Measurements from ENCODE around the gene TP53.
"Not testable (repeated sequence)": the region's sequence is repeated elsewhere in the genome, so short reads cannot be mapped to it uniquely, and the experiment has no call there.

Gene TP53

GRCh38 chr17:7627250-7628121, 59.8 kb downstream of the TP53 start, which contains the start of gene SAT2:
SAT2 (minus strand) TSS chr17:7627821; CDS start chr17:7627635, 186 bp downstream.
- peak within 1 kb of the TSS; percentile 77 for H3K27ac ChIP-seq
- POLR2A ChIA-PET (ENCODE audit: low non-redundant PET): interaction anchor here (1.0 kb wide), 2 partner anchors 12 to 59 kb away, joined by 3 read pairs; no protein-coding TSS in a partner anchor
- peak; percentile 98 for DNase-seq (ENCODE audit: low spot score)
- TF ChIP-seq, protein P1, sequence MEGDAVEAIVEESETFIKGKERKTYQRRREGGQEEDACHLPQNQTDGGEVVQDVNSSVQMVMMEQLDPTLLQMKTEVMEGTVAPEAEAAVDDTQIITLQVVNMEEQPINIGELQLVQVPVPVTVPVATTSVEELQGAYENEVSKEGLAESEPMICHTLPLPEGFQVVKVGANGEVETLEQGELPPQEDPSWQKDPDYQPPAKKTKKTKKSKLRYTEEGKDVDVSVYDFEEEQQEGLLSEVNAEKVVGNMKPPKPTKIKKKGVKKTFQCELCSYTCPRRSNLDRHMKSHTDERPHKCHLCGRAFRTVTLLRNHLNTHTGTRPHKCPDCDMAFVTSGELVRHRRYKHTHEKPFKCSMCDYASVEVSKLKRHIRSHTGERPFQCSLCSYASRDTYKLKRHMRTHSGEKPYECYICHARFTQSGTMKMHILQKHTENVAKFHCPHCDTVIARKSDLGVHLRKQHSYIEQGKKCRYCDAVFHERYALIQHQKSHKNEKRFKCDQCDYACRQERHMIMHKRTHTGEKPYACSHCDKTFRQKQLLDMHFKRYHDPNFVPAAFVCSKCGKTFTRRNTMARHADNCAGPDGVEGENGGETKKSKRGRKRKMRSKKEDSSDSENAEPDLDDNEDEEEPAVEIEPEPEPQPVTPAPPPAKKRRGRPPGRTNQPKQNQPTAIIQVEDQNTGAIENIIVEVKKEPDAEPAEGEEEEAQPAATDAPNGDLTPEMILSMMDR (conservative IDR thresholded peaks at IDR 0.05; ENCODE audit: low read depth): no peak
- CTCF ChIA-PET: interaction anchor here (0.6 to 0.9 kb wide), 2 partner anchors 38 to 53 kb away, joined by 3 read pairs; no protein-coding TSS in a partner anchor

- ChIA-PET POLR2A (ENCODE audit: low non-redundant PET) (no interaction called here), CTCF (interaction anchor here (0.5 to 0.9 kb wide), 2 partner anchors 12 to 38 kb away, joined by 3 to 4 read pairs; no protein-coding TSS in a partner anchor)
- H3K27ac ChIP-seq: peak overlapping the region; percentile 77
- TF ChIP-seq, protein P1 (conservative IDR thresholded peaks at IDR 0.05; ENCODE audit: low read depth): no peak
- DNase-seq (ENCODE audit: low spot score): no peak
Observed at GRCh38 chr17:7626956-7627249, 60.4 kb downstream of the TP53 start.

- ChIA-PET POLR2A (ENCODE audit: low non-redundant PET) (interaction anchor here (0.7 kb wide), 1 partner anchor 605 kb away, joined by 5 read pairs; no protein-coding TSS in a partner anchor), CTCF (interaction anchor here (0.5 to 0.9 kb wide), 2 partner anchors 11 to 37 kb away, joined by 3 to 4 read pairs; no protein-coding TSS in a partner anchor)
- TF ChIP-seq, protein P1 (conservative IDR thresholded peaks at IDR 0.05; ENCODE audit: low read depth): no peak
- no peak for DNase-seq (ENCODE audit: low spot score)
- H3K27ac ChIP-seq: 0 out of 2 replicates have a peak overlapping the region, but pooled peaks have one; percentile 77
Observed at GRCh38 chr17:7626307-7626706, 61.0 kb downstream of the TP53 start.

GRCh38 chr17:7625749-7626148, 61.5 kb downstream of the TP53 start:
- CTCF ChIA-PET; H3K27ac ChIP-seq; DNase-seq (ENCODE audit: low spot score): not testable (repeated sequence)
- POLR2A ChIA-PET (ENCODE audit: low non-redundant PET): interaction anchor here (0.7 kb wide), 1 partner anchor 605 kb away, joined by 5 read pairs; no protein-coding TSS in a partner anchor

DNA sequence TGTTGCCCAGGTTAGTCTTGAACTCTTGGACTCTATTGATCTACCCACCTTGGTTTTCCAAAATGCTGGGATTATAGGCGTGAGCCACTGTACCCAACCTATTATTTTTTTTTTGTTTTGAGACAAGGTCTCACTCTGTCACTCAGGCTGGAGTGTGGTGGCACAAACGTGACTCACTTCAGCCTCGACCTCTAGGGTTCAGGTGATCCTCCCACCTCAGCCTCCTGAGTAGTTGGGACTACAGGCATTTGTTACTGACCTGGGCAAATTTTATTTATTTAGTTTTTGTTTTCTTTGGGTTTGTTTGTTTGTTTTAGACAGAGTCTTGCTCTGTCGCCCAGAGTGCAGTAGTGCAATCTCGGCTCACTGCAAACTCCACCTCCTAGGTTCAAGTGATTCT, 63.6 kb downstream of the TP53 start:
- ChIA-PET CTCF (interaction anchor here (0.6 to 1.0 kb wide), 4 partner anchors 9 to 34 kb away, joined by 4 to 6 read pairs (median 4); no protein-coding TSS in a partner anchor), POLR2A (ENCODE audit: low non-redundant PET) (no interaction called here)
- no peak for DNase-seq (ENCODE audit: low spot score)
- no peak overlapping the region for H3K27ac ChIP-seq
- TF ChIP-seq, protein P1 (conservative IDR thresholded peaks at IDR 0.05; ENCODE audit: low read depth): no peak

DNA sequence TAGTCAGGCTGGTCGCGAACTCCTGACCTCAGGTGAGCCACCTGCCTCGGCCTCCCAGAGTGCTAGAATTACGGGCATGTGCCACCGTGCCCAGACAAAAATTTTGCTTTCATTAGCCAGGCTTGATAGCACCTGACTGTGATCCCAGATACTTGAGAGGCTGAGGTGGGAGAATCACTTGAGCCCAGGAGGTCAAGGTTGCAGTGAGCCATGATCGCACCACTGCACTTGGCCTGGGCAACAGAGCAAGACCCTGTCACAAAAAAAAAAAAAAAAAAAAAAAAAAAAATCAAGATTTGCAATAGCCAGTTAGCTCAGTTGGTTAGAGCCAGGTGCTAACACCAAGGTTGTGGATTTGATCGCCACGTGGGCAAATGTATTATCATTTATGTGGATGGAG, 66.5 kb downstream of the TP53 start:
- TF ChIP-seq, protein P1 (conservative IDR thresholded peaks at IDR 0.05; ENCODE audit: low read depth): no peak
- ChIA-PET CTCF (interaction anchor here (0.7 to 1.6 kb wide), 3 partner anchors 12 to 215 kb away, joined by 3 to 6 read pairs (median 3); no protein-coding TSS in a partner anchor), POLR2A (ENCODE audit: low non-redundant PET) (interaction anchor here (0.6 kb wide), 1 partner anchor 54 kb away, joined by 3 read pairs; no protein-coding TSS in a partner anchor)
- no peak overlapping the region for H3K27ac ChIP-seq
- no peak for DNase-seq (ENCODE audit: low spot score)
